IPS DF 6.9 (cell line): ENCODE results near the gene YIPF2.

Experiments used
- DNase-seq: peaks from one replicate; pipeline ENCODE4 v3.0.0-alpha.2; 2013; ENCODE audit warnings: low read depth, low spot score
- H3K27ac ChIP-seq: one replicate; pipeline ENCODE4 v1.5.1; 2013; ENCODE audit warnings: low read length, control low read depth
- H3K27me3 ChIP-seq: 2 replicates; pipeline ENCODE4 v1.6.1; 2013; ENCODE audit warnings: mild to moderate bottlenecking, low read length; ENCODE audit not compliant: control insufficient read depth, insufficient read depth
- H3K36me3 ChIP-seq: 2 replicates; pipeline ENCODE4 v1.6.1; 2013; ENCODE audit warnings: low read length; ENCODE audit not compliant: control insufficient read depth, insufficient read depth
- H3K4me1 ChIP-seq: 2 replicates; pipeline ENCODE4 v1.6.1; 2013; ENCODE audit warnings: low read length; ENCODE audit not compliant: control insufficient read depth, insufficient read depth
- H3K4me3 ChIP-seq: 2 replicates; pipeline ENCODE4 v1.5.1; 2013; ENCODE audit warnings: mild to moderate bottlenecking, low read length
- H3K9me3 ChIP-seq: 2 replicates; pipeline ENCODE4 v1.6.1; 2013; ENCODE audit warnings: low read length, inconsistent platforms; ENCODE audit not compliant: control insufficient read depth, insufficient read depth
- WGBS: extraction: QIAGEN DNeasy Blood & Tissue Kit; methylation state at CpG from one replicate; pipeline ENCODE4 v1.1.7; 2013; ENCODE audit warnings: mixed read lengths, missing lambda C conversion rate; ENCODE audit not compliant: insufficient read length, insufficient coverage; 5-methylcytosine and 5-hydroxymethylcytosine counted together

The YIPF2 gene

DNA sequence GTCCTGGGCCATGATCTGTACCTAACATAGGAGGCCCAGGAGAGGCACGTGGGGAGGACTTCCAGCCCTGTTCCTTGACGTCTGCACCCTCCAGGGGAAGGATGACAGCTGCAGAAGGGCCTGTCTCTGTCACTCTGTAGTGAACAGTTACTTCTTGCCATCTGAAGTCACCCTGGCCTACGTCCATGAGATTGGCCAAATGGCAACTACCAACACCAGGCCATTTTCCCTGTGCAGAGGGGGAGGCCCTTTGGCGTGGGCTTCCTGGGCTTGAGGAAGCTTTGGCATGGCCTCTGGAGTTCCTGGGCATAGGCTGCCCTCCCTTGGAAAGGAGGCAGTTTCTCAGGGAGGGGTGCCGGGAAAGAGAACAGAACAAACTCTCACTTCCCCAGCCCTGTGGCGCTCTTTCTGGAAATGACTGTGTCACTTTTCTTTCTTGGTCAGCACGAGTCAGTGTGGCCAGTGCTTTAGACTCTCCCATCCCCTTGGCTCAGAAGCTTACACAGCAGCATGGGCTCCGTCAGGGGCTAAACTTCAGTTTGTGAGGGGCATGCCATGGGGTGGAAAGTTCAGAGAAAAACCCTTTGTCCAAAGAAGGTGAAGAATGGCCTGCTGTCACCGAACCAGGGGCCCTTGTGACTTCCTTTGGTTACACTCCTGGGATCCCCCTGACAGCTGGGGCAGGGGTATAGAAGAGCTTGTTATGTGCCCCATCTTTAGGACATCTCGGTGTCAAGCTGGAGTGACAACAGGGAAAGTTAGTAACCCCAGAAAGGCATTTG is 51.8 kb downstream of the YIPF2 start:
- no peaks in the 10 kb centered on the region for H3K36me3 ChIP-seq
- peaks cover 7% of the 10 kb centered on the region; the same call in 1 of the 2 replicates for H3K4me1 ChIP-seq
- H3K27me3 ChIP-seq, result no peaks in the 10 kb centered on the region
- no CpG with 5 or more reads among the region's 10 CpGs for WGBS
- no peak for DNase-seq
- no peak overlapping the region for H3K4me3 ChIP-seq
- no peaks in the 10 kb centered on the region for H3K9me3 ChIP-seq
- H3K27ac ChIP-seq, result no peak overlapping the region

DNA sequence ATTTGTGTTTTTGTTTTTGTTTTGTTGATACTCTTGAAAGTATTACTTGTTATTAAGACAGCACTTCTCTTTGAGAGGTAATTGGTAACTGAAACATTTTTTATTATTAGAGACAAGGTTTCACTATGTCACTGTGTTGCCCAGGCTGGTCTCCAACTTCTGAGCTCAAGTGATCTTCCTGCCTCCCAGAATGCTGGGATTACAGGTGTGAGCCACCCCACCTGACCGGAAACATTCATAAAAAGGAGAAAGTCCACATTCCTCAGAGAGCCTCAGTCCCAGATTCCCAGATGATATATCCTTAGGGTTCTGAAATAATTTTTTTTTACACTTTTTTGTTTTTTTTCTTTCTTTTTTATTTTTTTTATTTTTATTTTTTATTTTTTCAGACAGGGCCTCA is 54.4 kb downstream of the YIPF2 start:
- Histone ChIP-seq H3K36me3 (no peaks in the 10 kb centered on the region), H3K27me3 (no peaks in the 10 kb centered on the region), H3K27ac (no peak overlapping the region), H3K9me3 (no peaks in the 10 kb centered on the region), H3K4me1 (no peaks in the 10 kb centered on the region), H3K4me3 (no peak overlapping the region)
- no peak for DNase-seq
- no CpG with 5 or more reads among the region's 1 CpG for WGBS

DNA sequence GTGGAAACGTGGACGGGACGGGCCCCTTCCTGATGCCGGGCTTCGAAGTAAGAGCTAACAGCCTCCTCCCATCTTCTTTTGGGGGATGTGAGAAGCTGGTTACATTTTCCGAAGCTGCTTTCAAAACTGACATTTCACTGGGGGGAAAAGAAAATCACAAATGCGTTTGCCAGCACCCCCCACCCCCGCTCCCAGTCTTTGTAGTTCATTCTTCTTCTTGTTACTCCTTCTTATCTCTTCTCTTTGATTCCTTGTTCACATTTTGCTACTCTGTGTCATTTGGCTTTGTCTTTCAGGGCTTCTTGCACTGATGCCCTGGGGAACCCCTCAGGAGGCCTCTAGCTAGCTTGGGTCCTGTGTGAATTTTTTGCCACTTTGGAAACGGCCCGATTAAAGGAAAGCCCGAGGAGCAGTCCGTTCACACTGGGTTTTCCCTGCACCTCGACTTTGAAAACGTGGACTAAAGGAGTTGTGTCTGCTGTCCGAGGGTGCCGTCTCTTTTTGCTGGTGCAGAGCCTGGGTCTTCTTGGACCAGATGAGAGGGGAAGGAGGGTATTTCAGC is 55.8 kb downstream of the YIPF2 start:
- DNase-seq, result no peak
- Histone ChIP-seq H3K9me3 (no peaks in the 10 kb centered on the region), H3K4me3 (peak overlapping the region; percentile 90; the same call in 1 of the 2 replicates), H3K27ac (no peak overlapping the region), H3K27me3 (no peaks in the 10 kb centered on the region), H3K36me3 (no peaks in the 10 kb centered on the region), H3K4me1 (no peaks in the 10 kb centered on the region)
- no CpG with 5 or more reads among the region's 16 CpGs for WGBS
